GM23338 (cell line): ENCODE measurements around the gene PPCDC. TPM values are rescaled to one million over a fixed set of nuclear protein-coding genes. Genes with fewer than 3 reads are reported as not detected.

ENCODE experiments used
- ATAC-seq: fragments of 200-7000 bp; cut with Tn5 transposase; 3 replicates; pipeline ENCODE4 v1.9.1; 2020
- DNase-seq: peaks from one replicate; pipeline ENCODE4 v3.0.0-alpha.2; 2015; ENCODE audit warnings: low spot score
- H2AFZ ChIP-seq: fragments of 200-600 bp; sonication (generic); 2 replicates; pipeline ENCODE4 v1.8.0; 2016; ENCODE audit warnings: antibody characterized with exemption, mild to moderate bottlenecking, moderate library complexity
- H3F3A ChIP-seq: fragments of 200-600 bp; sonication (generic); replicated peaks from 2 replicates; pipeline ENCODE4 v1.8.0; 2017; ENCODE audit warnings: antibody characterized with exemption, mixed run types, low read depth
- H3K27ac ChIP-seq: fragments of 200-600 bp; sonication (generic); 2 replicates; pipeline ENCODE4 v1.6.1; 2016; ENCODE audit warnings: low read depth
- H3K27me3 ChIP-seq: fragments of 200-600 bp; sonication (generic); 2 replicates; pipeline ENCODE4 v1.8.0; 2016; ENCODE audit warnings: mild to moderate bottlenecking, mixed run types, moderate library complexity; ENCODE audit not compliant: insufficient read depth
- H3K36me3 ChIP-seq: fragments of 200-600 bp; sonication (generic); 2 replicates; pipeline ENCODE4 v1.8.0; 2016; ENCODE audit warnings: mild to moderate bottlenecking; ENCODE audit not compliant: insufficient read depth
- H3K4me1 ChIP-seq: fragments of 200-600 bp; sonication (generic); 2 replicates; pipeline ENCODE4 v1.8.0; 2016; ENCODE audit warnings: mild to moderate bottlenecking, moderate library complexity; ENCODE audit not compliant: insufficient read depth
- H3K4me2 ChIP-seq: fragments of 200-600 bp; sonication (generic); 2 replicates; pipeline ENCODE4 v1.7.1; 2017; ENCODE audit warnings: mixed run types
- H3K4me3 ChIP-seq: fragments of 200-600 bp; sonication (generic); 2 replicates; pipeline ENCODE4 v1.6.1; 2016; ENCODE audit warnings: mixed run types
- H3K79me2 ChIP-seq: fragments of 200-600 bp; sonication (generic); replicated peaks from 2 replicates; pipeline ENCODE4 v1.8.0; 2017; ENCODE audit warnings: mild to moderate bottlenecking; ENCODE audit not compliant: insufficient read depth
- H3K9me2 ChIP-seq: fragments of 200-600 bp; sonication (generic); 2 replicates; pipeline ENCODE4 v1.8.0; 2017; ENCODE audit not compliant: insufficient read depth
- H4K20me1 ChIP-seq: fragments of 200-600 bp; sonication (generic); replicated peaks from 2 replicates; pipeline ENCODE4 v1.8.0; 2017; ENCODE audit warnings: mild to moderate bottlenecking; ENCODE audit not compliant: insufficient read depth
- H3K27ac Mint-ChIP-seq: 2 replicates; pipeline ENCODE4 v1.8.0; 2020; ENCODE audit warnings: inconsistent platforms, mild to moderate bottlenecking, moderate library complexity, mixed read lengths
- H3K27me3 Mint-ChIP-seq: 3 replicates; pipeline ENCODE4 v1.8.0; 2022; ENCODE audit warnings: low read depth, mild to moderate bottlenecking, moderate library complexity, mixed read lengths, inconsistent platforms; ENCODE audit not compliant: insufficient read depth, poor library complexity
- H3K36me3 Mint-ChIP-seq: 3 replicates; pipeline ENCODE4 v1.8.0; 2021; ENCODE audit warnings: low read depth, mild to moderate bottlenecking, inconsistent platforms, moderate library complexity, mixed read lengths
- H3K4me1 Mint-ChIP-seq: 3 replicates; pipeline ENCODE4 v1.8.0; 2020; ENCODE audit warnings: mild to moderate bottlenecking, inconsistent platforms, mixed read lengths
- H3K4me3 Mint-ChIP-seq: 3 replicates; pipeline ENCODE4 v1.8.0; 2021; ENCODE audit warnings: moderate library complexity, mild to moderate bottlenecking, inconsistent platforms, mixed read lengths
- H3K9me3 Mint-ChIP-seq: 3 replicates; pipeline ENCODE4 v1.8.0; 2020; ENCODE audit warnings: moderate library complexity, mild to moderate bottlenecking, inconsistent platforms, mixed read lengths
- ZNF462 ChIP-seq: fragments of 250-450 bp; sonication (Bioruptor Pico); IDR thresholded peaks from 2 replicates; pipeline ENCODE4 v1.5.0; 2020; ENCODE audit warnings: mild to moderate bottlenecking, moderate library complexity
- polyA plus RNA-seq: library from polyadenylated mRNA; unstranded; fragments of >200 nt; fragmentation: Nextera tagmentation; extraction: Ambion mirVana; gene quantifications from 2 replicates; pipeline ENCODE4 v1.2.1, GENCODE V29; 2016
- total RNA-seq: library from RNA; depleted of rRNA; stranded (reverse); fragments of >200 nt; shearing (Covaris generic); gene quantifications from 2 replicates; pipeline ENCODE4 v1.2.3, GENCODE V29; 2014
- TF ChIP-seq, protein P1 (sequence below), 2 experiments: fragments of 200-600 bp in 1 of 2; sonication (generic) in 1 of 2; conservative IDR thresholded peaks; 2 replicates each; pipeline versions ENCODE4 v1.5.1 to v1.6.1; 2016 to 2017; ENCODE audit warnings: antibody characterized with exemption in 2 of 2, low read depth in 2 of 2, mild to moderate bottlenecking in 2 of 2, moderate library complexity in 1 of 2
- TF ChIP-seq, protein P2 (sequence below): IDR thresholded peaks from one replicate; pipeline ENCODE4 v1.6.1; 2018; ENCODE audit warnings: antibody characterized with exemption; ENCODE audit not compliant: unreplicated experiment

Gene PPCDC
- total and polyA plus RNA-seq, 2 experiments from 2014 or later: 17.8 to 40.2 TPM

DNA sequence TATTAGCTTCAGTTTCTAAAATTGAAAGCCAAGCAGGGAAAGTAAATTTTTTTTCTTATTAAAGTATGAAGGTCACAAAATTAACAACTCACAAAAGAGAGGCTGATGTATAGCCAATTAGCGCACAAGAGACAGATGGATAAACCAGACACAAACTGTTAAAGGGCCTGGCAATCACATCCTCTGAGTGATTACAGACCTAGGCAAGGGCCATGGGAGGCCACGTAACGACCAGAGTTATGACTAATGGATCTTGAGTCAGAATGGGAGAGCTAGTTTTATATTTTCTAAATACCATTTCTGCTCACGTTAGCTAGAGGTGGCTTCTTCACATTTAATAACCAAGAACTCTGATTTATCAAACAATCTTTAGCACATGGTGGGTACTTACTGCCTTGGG lies 45.8 kb upstream of the PPCDC start (continued):
- no peak for TF ChIP-seq ZNF462 (CRISPR knock-in tag)

GRCh38 chr15:74978077-74978476 lies 45.3 kb upstream of the PPCDC start:
- H3K27ac Mint-ChIP-seq: no peak overlapping the region
- Histone ChIP-seq H3K27me3 (no peaks in the 10 kb centered on the region), H3K79me2 (no peaks in the 10 kb centered on the region), H3K9me2 (no peaks in the 10 kb centered on the region), H3K4me1 (no peaks in the 10 kb centered on the region), H3K4me3 (no peak overlapping the region), H2AFZ (no peak overlapping the region; the same call in 1 of the 2 replicates), H3K36me3 (no peaks in the 10 kb centered on the region), H3K27ac (no peak overlapping the region), H4K20me1 (no peaks in the 10 kb centered on the region), H3K4me2 (no peak overlapping the region), H3F3A (peaks cover 6% of the 10 kb centered on the region; the same call in 1 of the 2 replicates)
- H3K36me3 Mint-ChIP-seq: no peaks in the 10 kb centered on the region
- peaks cover 9% of the 10 kb centered on the region for H3K27me3 Mint-ChIP-seq
- peak; percentile 39; the same call in 1 of the 3 replicates for ATAC-seq
- no peak overlapping the region for H3K4me3 Mint-ChIP-seq
- no peak for DNase-seq
- no peaks in the 10 kb centered on the region for H3K9me3 Mint-ChIP-seq
- H3K4me1 Mint-ChIP-seq: peaks cover 11% of the 10 kb centered on the region
- TF ChIP-seq, protein P1, sequence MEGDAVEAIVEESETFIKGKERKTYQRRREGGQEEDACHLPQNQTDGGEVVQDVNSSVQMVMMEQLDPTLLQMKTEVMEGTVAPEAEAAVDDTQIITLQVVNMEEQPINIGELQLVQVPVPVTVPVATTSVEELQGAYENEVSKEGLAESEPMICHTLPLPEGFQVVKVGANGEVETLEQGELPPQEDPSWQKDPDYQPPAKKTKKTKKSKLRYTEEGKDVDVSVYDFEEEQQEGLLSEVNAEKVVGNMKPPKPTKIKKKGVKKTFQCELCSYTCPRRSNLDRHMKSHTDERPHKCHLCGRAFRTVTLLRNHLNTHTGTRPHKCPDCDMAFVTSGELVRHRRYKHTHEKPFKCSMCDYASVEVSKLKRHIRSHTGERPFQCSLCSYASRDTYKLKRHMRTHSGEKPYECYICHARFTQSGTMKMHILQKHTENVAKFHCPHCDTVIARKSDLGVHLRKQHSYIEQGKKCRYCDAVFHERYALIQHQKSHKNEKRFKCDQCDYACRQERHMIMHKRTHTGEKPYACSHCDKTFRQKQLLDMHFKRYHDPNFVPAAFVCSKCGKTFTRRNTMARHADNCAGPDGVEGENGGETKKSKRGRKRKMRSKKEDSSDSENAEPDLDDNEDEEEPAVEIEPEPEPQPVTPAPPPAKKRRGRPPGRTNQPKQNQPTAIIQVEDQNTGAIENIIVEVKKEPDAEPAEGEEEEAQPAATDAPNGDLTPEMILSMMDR (conservative IDR thresholded peaks at IDR 0.05; ENCODE audit: low read depth in 2 of 2): no peak
- TF ChIP-seq ZNF462 (CRISPR knock-in tag): no peak
- TF ChIP-seq, protein P2, sequence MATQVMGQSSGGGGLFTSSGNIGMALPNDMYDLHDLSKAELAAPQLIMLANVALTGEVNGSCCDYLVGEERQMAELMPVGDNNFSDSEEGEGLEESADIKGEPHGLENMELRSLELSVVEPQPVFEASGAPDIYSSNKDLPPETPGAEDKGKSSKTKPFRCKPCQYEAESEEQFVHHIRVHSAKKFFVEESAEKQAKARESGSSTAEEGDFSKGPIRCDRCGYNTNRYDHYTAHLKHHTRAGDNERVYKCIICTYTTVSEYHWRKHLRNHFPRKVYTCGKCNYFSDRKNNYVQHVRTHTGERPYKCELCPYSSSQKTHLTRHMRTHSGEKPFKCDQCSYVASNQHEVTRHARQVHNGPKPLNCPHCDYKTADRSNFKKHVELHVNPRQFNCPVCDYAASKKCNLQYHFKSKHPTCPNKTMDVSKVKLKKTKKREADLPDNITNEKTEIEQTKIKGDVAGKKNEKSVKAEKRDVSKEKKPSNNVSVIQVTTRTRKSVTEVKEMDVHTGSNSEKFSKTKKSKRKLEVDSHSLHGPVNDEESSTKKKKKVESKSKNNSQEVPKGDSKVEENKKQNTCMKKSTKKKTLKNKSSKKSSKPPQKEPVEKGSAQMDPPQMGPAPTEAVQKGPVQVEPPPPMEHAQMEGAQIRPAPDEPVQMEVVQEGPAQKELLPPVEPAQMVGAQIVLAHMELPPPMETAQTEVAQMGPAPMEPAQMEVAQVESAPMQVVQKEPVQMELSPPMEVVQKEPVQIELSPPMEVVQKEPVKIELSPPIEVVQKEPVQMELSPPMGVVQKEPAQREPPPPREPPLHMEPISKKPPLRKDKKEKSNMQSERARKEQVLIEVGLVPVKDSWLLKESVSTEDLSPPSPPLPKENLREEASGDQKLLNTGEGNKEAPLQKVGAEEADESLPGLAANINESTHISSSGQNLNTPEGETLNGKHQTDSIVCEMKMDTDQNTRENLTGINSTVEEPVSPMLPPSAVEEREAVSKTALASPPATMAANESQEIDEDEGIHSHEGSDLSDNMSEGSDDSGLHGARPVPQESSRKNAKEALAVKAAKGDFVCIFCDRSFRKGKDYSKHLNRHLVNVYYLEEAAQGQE: no peak
